Adrenal gland (tissue), 12 donors: ENCODE measurements around the gene AOC1. TPM values are rescaled to one million over a fixed set of nuclear protein-coding genes. Genes with fewer than 3 reads are reported as not detected.

Experiments used
- DNase-seq, 7 donors: peaks; one replicate each; pipeline ENCODE4 v3.0.0-alpha.2; 2019 to 2020
- H3K27ac ChIP-seq, 5 donors: fragments of 200-600 bp; sonication (generic) in 4 of 5; 1 replicate in 3 of 5; 2 replicates in 2 of 5; pipeline versions ENCODE4 v1.5.1 to v1.8.0; 2016 to 2020; ENCODE audit warnings: mild to moderate bottlenecking in 1 of 5
- H3K27me3 ChIP-seq: fragments of 200-600 bp; 2 replicates; pipeline ENCODE4 v1.8.0; 2021
- H3K36me3 ChIP-seq, 2 donors: fragments of 200-600 bp; replicated peaks in 1 of 2; 1 replicate in 1 of 2; 2 replicates in 1 of 2; pipeline versions ENCODE4 v1.5.1 to v1.8.0; 2018 to 2022
- H3K4me1 ChIP-seq, 2 donors: fragments of 200-600 bp; replicated peaks in 1 of 2; 1 replicate in 1 of 2; 2 replicates in 1 of 2; pipeline versions ENCODE4 v1.5.1 to v1.8.0; 2018 to 2021
- H3K4me3 ChIP-seq, 4 donors: fragments of 200-600 bp; sonication (generic) in 3 of 4; one replicate each; pipeline ENCODE4 v1.5.1; 2016 to 2018
- H3K9me3 ChIP-seq, 3 donors: fragments of 200-600 bp; sonication (generic) in 1 of 3; replicated peaks in 1 of 3; 1 replicate in 2 of 3; 2 replicates in 1 of 3; pipeline versions ENCODE4 v1.5.1 to v1.8.0; 2016 to 2021
- CTCF ChIP-seq, 6 experiments: fragments of 450-650 bp in 4 of 6; fragments of 200-600 bp in 2 of 6; sonication (generic) in 1 of 6; IDR thresholded peaks; 1 replicate in 5 of 6; 2 replicates in 1 of 6; pipeline versions ENCODE4 v1.5.1 to v1.8.0; 2016 to 2021; ENCODE audit warnings: antibody characterized with exemption in 6 of 6, mild to moderate bottlenecking in 2 of 6, moderate library complexity in 1 of 6
- POLR2A ChIP-seq, 2 donors: fragments of 450-650 bp; IDR thresholded peaks; one replicate each; pipeline ENCODE4 v1.6.1; 2017; ENCODE audit warnings: antibody characterized with exemption in 2 of 2, mild to moderate bottlenecking in 2 of 2, moderate library complexity in 1 of 2
- WGBS, 4 donors: extraction: QIAGEN DNeasy Blood & Tissue Kit in 2 of 4; methylation state at CpG; one replicate each; pipeline versions ENCODE4 v1.1.5 to v1.1.7; 2013 to 2017; 5-methylcytosine and 5-hydroxymethylcytosine counted together
- intact Hi-C, 2 donors: fragments of 100-400 bp; cut with DNase I; formaldehyde crosslinking; loops; one replicate each; pipeline versions ENCODE4 v1.14.1 to v1.15.0; 2022 to 2023
- polyA plus RNA-seq, 3 donors: library from polyadenylated mRNA; stranded (reverse); fragments of 200-250 nt in 2 of 3; fragments of 350-450 nt in 1 of 3; fragmentation: Illumina TruSeq in 1 of 3; extraction: RNeasy Lipid Tissue Mini Kit (QIAGEN cat#74804) in 1 of 3; gene quantifications; one replicate each; pipeline ENCODE4 v1.2.3, GENCODE V29; 2013 to 2014
- total RNA-seq, 9 donors: library from RNA; depleted of rRNA in 4 of 9; stranded (reverse); fragments of >200 nt in 4 of 9; fragments of 120-200 nt in 1 of 9; fragmentation: NEBNext Ultra II Directional in 1 of 9; extraction: Animal tissue kit (Norgen Biotek cat#: 25700) in 1 of 9; gene quantifications; one replicate each; pipeline versions ENCODE4 v1.1.0 to v1.2.4, GENCODE V29; 2013 to 2023
- donor health status: healthy with polysubstance abuse.
- donor health status: Bipolar disorder and iron deficiency.
- donor health status: DM: yes; HTN: yes; CAD: no.
- donor health status: DM: no; HTN: no; CAD: no.
- donor health status: DM: no; HTN: no; CAD: no.
- donor health status: DM: yes; HTN: yes; CAD: no.

The AOC1 gene
- total and polyA plus RNA-seq, 12 donors, result 0.10 to 0.32 (median 0.15) TPM; not detected in 7

GRCh38 chr7:150855476-150856302 is 3.4 kb downstream of the AOC1 start:
- H3K4me1 ChIP-seq, result peaks cover 0 to 7% of the 10 kb centered on the region in 2 donors
- intact Hi-C loops, result no loop called here
- peak in 5 of 7 donors; percentile 7 to 44 (median 27) for DNase-seq
- H3K9me3 ChIP-seq, result no peaks in the 10 kb centered on the region
- H3K4me3 ChIP-seq, result no peak overlapping the region
- 59 to 73% (median 63%) methylated on average over 9 of the region's 9 CpGs for WGBS, 4 donors
- TF ChIP-seq POLR2A (IDR thresholded peaks at IDR 0.05) (no peak), CTCF (IDR thresholded peaks at IDR 0.05) (no peak)
- no peaks in the 10 kb centered on the region for H3K36me3 ChIP-seq
- H3K27me3 ChIP-seq, result no peaks in the 10 kb centered on the region
- H3K27ac ChIP-seq, result no peak overlapping the region

GRCh38 chr7:150856303-150857275 is 4.3 kb downstream of the AOC1 start:
- Histone ChIP-seq H3K27ac (no peak overlapping the region), H3K9me3 (no peaks in the 10 kb centered on the region), H3K4me1 (peaks cover 0 to 7% of the 10 kb centered on the region in 2 donors), H3K27me3 (no peaks in the 10 kb centered on the region), H3K4me3 (no peak overlapping the region), H3K36me3 (no peaks in the 10 kb centered on the region)
- 87 to 90% (median 89%) methylated on average over 10 to 26 of the region's 26 CpGs for WGBS, 4 donors
- DNase-seq, result peak in 2 of 7 donors; percentile 9 to 38
- intact Hi-C loops, result no loop called here
- no peak for TF ChIP-seq POLR2A (IDR thresholded peaks at IDR 0.05)
- TF ChIP-seq CTCF (IDR thresholded peaks at IDR 0.05), result no peak

- Histone ChIP-seq H3K4me1 (peaks cover 0 to 7% of the 10 kb centered on the region in 2 donors), H3K9me3 (no peaks in the 10 kb centered on the region), H3K27ac (no peak overlapping the region), H3K36me3 (no peaks in the 10 kb centered on the region), H3K27me3 (no peaks in the 10 kb centered on the region), H3K4me3 (no peak overlapping the region)
- peak in 2 of 7 donors; percentile 10 to 36 for DNase-seq
- TF ChIP-seq POLR2A (IDR thresholded peaks at IDR 0.05) (no peak), CTCF (IDR thresholded peaks at IDR 0.05) (no peak)
- 91 to 94% (median 93%) methylated on average over 28 to 43 of the region's 43 CpGs for WGBS, 4 donors
- intact Hi-C loops, result no loop called here
Measured at GRCh38 chr7:150857276-150858055, 5.1 kb downstream of the AOC1 start.
